Endothelial cell of umbilical vein (primary cell): Measurements from ENCODE around the gene ARL9. TPM values are rescaled to one million over a fixed set of nuclear protein-coding genes. Genes with fewer than 3 reads are reported as not detected.

Experiments
- BruUV-seq: library from RNA; stranded (reverse); fragments of 400-500 nt; replicated peaks from 2 replicates; lab custom pipeline; 2021; lab: Mats Ljungman, UMichigan
- CTCF ChIA-PET: fragments of 300-600, 350-600 bp; sonication (Branson Sonifier 250); formaldehyde crosslinking; loops from one replicate; lab custom pipeline; 2021; ENCODE audit warnings: antibody characterized with exemption, inconsistent platforms; lab: Charles Lee
- POLR2A ChIA-PET: fragments of 300-600, 350-600 bp; sonication (Branson Sonifier 250); formaldehyde crosslinking; loops from one replicate; lab custom pipeline; 2021; ENCODE audit warnings: antibody characterized with exemption, inconsistent platforms; lab: Charles Lee
- DNase-seq: peaks from one replicate; pipeline ENCODE4 v3.0.0-alpha.2; 2011; ENCODE audit warnings: low read depth, low spot score
- FAIRE-seq: peaks from 2 replicates; lab custom pipeline; 2011; peaks lifted over from hg19 to GRCh38; lab: Jason Lieb, UNC
- H2AFZ ChIP-seq: 2 replicates; pipeline ENCODE4 v1.6.0; 2012; ENCODE audit warnings: low read depth, low read length, control low read depth, inconsistent platforms
- H3K27ac ChIP-seq: 2 replicates; pipeline ENCODE4 v1.5.1; 2011; ENCODE audit warnings: low read depth, mild to moderate bottlenecking, control low read depth, low read length, moderate library complexity; ENCODE audit not compliant: insufficient read depth
- H3K27me3 ChIP-seq, 2 experiments: 2 replicates each; pipeline versions ENCODE4 v1.6.0 to v1.6.1; 2011; ENCODE audit warnings: low read length in 2 of 2, mixed read lengths in 1 of 2; ENCODE audit not compliant: control insufficient read depth in 2 of 2, insufficient read depth in 2 of 2
- H3K36me3 ChIP-seq, 2 experiments: 2 replicates in 1 of 2; 3 replicates in 1 of 2; pipeline ENCODE4 v1.5.1; 2011; ENCODE audit warnings: low read length in 2 of 2, mild to moderate bottlenecking in 1 of 2, moderate library complexity in 1 of 2; ENCODE audit not compliant: control insufficient read depth in 2 of 2, insufficient read depth in 2 of 2; ENCODE audit errors: extremely low read depth in 1 of 2
- H3K4me1 ChIP-seq: 3 replicates; pipeline ENCODE4 v1.5.1; 2011; ENCODE audit warnings: mild to moderate bottlenecking, low read length; ENCODE audit not compliant: control insufficient read depth, insufficient read depth; ENCODE audit errors: extremely low read depth
- H3K4me2 ChIP-seq: 2 replicates; pipeline ENCODE4 v1.6.1; 2011; ENCODE audit warnings: low read length, control low read depth, mixed read lengths; ENCODE audit not compliant: insufficient read depth
- H3K4me3 ChIP-seq, 3 experiments: fragments of 200-600 bp in 1 of 3; sonication (generic), shearing (Covaris generic) in 1 of 3; replicated peaks in 1 of 3; 2 replicates each; pipeline ENCODE4 v1.5.1; 2011 to 2016; ENCODE audit warnings: control low read depth in 3 of 3, low read length in 3 of 3, mild to moderate bottlenecking in 2 of 3, inconsistent platforms in 1 of 3, low read depth in 1 of 3, moderate library complexity in 1 of 3; ENCODE audit not compliant: insufficient read depth in 1 of 3
- H3K79me2 ChIP-seq: 2 replicates; pipeline ENCODE4 v1.6.0; 2012; ENCODE audit warnings: low read length, inconsistent platforms; ENCODE audit not compliant: control insufficient read depth, insufficient read depth
- H3K9ac ChIP-seq: replicated peaks from 2 replicates; pipeline ENCODE3; 2011; ENCODE audit warnings: low read length, control low read depth; ENCODE audit not compliant: insufficient read depth; ENCODE audit errors: extremely low read depth
- H3K9me1 ChIP-seq: replicated peaks from 3 replicates; pipeline ENCODE4 v1.6.0; 2011; ENCODE audit warnings: mild to moderate bottlenecking, low read length; ENCODE audit not compliant: control insufficient read depth, insufficient read depth; ENCODE audit errors: extremely low read depth
- H3K9me3 ChIP-seq: replicated peaks from 2 replicates; pipeline ENCODE4 v1.5.1; 2012; ENCODE audit warnings: low read length, inconsistent platforms; ENCODE audit not compliant: control insufficient read depth, insufficient read depth
- H4K20me1 ChIP-seq: replicated peaks from 2 replicates; pipeline ENCODE3; 2011; ENCODE audit warnings: mild to moderate bottlenecking, low read length; ENCODE audit not compliant: control insufficient read depth, insufficient read depth; ENCODE audit errors: extremely low read depth
- EZH2 ChIP-seq: IDR thresholded peaks from 2 replicates; pipeline ENCODE4 v1.6.1; 2012; ENCODE audit warnings: borderline replicate concordance, low read depth, mild to moderate bottlenecking, moderate library complexity, low read length, inconsistent platforms; ENCODE audit not compliant: severe bottlenecking
- FOS ChIP-seq: IDR thresholded peaks from 2 replicates; pipeline ENCODE4 v1.6.1; 2011; ENCODE audit warnings: mild to moderate bottlenecking, low read length, moderate library complexity, borderline replicate concordance; ENCODE audit not compliant: insufficient read depth
- GATA2 ChIP-seq: IDR thresholded peaks from 2 replicates; pipeline ENCODE4 v1.7.0; 2011; ENCODE audit warnings: low read depth, mild to moderate bottlenecking, moderate library complexity, mixed read lengths, low read length; ENCODE audit not compliant: insufficient read length, insufficient read depth
- JUN ChIP-seq: IDR thresholded peaks from 2 replicates; pipeline ENCODE4 v1.6.1; 2011; ENCODE audit warnings: borderline replicate concordance, low read depth; ENCODE audit not compliant: insufficient read length, insufficient read depth
- MYC ChIP-seq: IDR thresholded peaks from one replicate; pipeline ENCODE4 v1.6.1; 2011; ENCODE audit warnings: mild to moderate bottlenecking, low read depth, low read length
- POLR2A ChIP-seq: IDR thresholded peaks from 2 replicates; pipeline ENCODE4 v1.6.1; 2012; ENCODE audit warnings: low read depth, mild to moderate bottlenecking, control low read depth, low read length
- dilution Hi-C: fragments of 300-500 bp; cut with MboI; formaldehyde crosslinking; loops from one replicate; pipeline ENCODE4 v1.15.0; 2019; ENCODE audit warnings: low sequenced_read_pairs; ENCODE audit not compliant: extremely low pct_ligation_motif_present
- intact Hi-C: fragments of 100-400 bp; cut with micrococcal nuclease; formaldehyde crosslinking; loops from one replicate; pipeline ENCODE4 v1.10.0; 2022
- polyA plus RNA-seq, 4 experiments: library from polyadenylated mRNA; depleted of rRNA in 3 of 4; stranded (reverse) in 3 of 4; unstranded in 1 of 4; fragments of >200 nt; gene quantifications; 2 replicates each; pipeline versions ENCODE4 v1.2.1 to v1.2.3, GENCODE V29; 2011 to 2012; ENCODE audit warnings: missing spikeins in 1 of 4
- total RNA-seq: library from RNA; stranded (reverse); gene quantifications from 2 replicates; pipeline ENCODE4 v1.2.3, GENCODE V29; 2021
- TF ChIP-seq, protein P1 (sequence below), 2 donors: IDR thresholded peaks; 1 replicate in 1 of 2; 2 replicates in 1 of 2; pipeline ENCODE4 v1.5.1; 2011; ENCODE audit warnings: low read length in 2 of 2, mild to moderate bottlenecking in 2 of 2, moderate library complexity in 2 of 2, control low read depth in 1 of 2, inconsistent platforms in 1 of 2, low read depth in 1 of 2; ENCODE audit not compliant: insufficient read depth in 1 of 2; ENCODE audit errors: extremely low read depth in 1 of 2

ARL9 gene
- total and polyA plus RNA-seq, 2 donors (not counting 3 experiments of a cell fraction or from before 2014, with no cell fraction given), result 0.40 to 1.1 TPM

DNA sequence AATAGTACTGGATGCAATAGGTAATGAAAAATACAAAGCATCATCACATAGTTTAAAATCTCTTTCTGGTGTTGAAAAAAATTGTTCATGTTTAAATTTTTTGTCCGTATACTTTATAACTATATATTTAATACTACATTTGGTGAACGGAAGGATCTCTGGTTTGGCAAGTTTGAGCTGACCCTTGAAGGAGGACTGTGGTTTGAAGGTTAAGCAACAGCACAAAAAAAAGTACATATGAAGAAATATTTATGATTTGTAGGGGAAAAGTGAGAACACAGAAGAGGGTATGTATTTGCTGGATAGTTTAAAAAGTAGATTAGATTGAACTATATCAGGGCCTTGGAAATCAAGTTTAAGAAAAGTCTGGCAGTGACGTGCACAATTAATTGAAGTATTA, 24.9 kb upstream of the ARL9 start:
- Histone ChIP-seq H3K9ac (no peak overlapping the region), H3K4me3 (no peak overlapping the region), H3K27me3 (no peaks in the 10 kb centered on the region), H3K9me1 (no peaks in the 10 kb centered on the region), H3K9me3 (no peaks in the 10 kb centered on the region), H3K79me2 (no peaks in the 10 kb centered on the region), H3K4me2 (no peak overlapping the region), H2AFZ (no peak overlapping the region), H3K4me1 (no peaks in the 10 kb centered on the region), H3K27ac (no peak overlapping the region), H3K36me3 (peaks cover 7 to 37% of the 10 kb centered on the region in 2 experiments), H4K20me1 (no peaks in the 10 kb centered on the region)
- DNase-seq (no peak), FAIRE-seq (no peak)
- TF ChIP-seq MYC (no peak), EZH2 (no peak), FOS (no peak), POLR2A (no peak), JUN (no peak), GATA2 (no peak)
- TF ChIP-seq, protein P1, sequence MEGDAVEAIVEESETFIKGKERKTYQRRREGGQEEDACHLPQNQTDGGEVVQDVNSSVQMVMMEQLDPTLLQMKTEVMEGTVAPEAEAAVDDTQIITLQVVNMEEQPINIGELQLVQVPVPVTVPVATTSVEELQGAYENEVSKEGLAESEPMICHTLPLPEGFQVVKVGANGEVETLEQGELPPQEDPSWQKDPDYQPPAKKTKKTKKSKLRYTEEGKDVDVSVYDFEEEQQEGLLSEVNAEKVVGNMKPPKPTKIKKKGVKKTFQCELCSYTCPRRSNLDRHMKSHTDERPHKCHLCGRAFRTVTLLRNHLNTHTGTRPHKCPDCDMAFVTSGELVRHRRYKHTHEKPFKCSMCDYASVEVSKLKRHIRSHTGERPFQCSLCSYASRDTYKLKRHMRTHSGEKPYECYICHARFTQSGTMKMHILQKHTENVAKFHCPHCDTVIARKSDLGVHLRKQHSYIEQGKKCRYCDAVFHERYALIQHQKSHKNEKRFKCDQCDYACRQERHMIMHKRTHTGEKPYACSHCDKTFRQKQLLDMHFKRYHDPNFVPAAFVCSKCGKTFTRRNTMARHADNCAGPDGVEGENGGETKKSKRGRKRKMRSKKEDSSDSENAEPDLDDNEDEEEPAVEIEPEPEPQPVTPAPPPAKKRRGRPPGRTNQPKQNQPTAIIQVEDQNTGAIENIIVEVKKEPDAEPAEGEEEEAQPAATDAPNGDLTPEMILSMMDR (IDR thresholded peaks at IDR 0.05; ENCODE audit: extremely low read depth in 1 of 2, insufficient read depth in 1 of 2, low read depth in 1 of 2, low read length in 2 of 2), result no peak
- intact Hi-C loops (no loop called here), dilution Hi-C loops (no loop called here)
- no TSS peak for BruUV-seq
- ChIA-PET CTCF (interaction anchor here (1.4 kb wide), 1 partner anchor 13 kb away, joined by 3 read pairs; the partner anchor contains the start of gene SRP72), POLR2A (no interaction called here)
